Osteocyte (in vitro differentiated cells): ENCODE results near the gene BGLAP. TPM values are rescaled to one million over a fixed set of nuclear protein-coding genes. Genes with fewer than 3 reads are reported as not detected.

Source experiments
- DNase-seq: peaks from one replicate; pipeline ENCODE4 v3.0.0; 2021; ENCODE audit warnings: mixed read lengths; ENCODE audit not compliant: unreplicated experiment; ENCODE audit errors: extremely low spot score
- H3K27ac Mint-ChIP-seq: one replicate; pipeline ENCODE4 v1.8.0; 2021; ENCODE audit warnings: mild to moderate bottlenecking, mixed read lengths; ENCODE audit not compliant: unreplicated experiment
- H3K27me3 Mint-ChIP-seq: one replicate; pipeline ENCODE4 v1.8.0; 2021; ENCODE audit warnings: mixed read lengths; ENCODE audit not compliant: unreplicated experiment
- H3K36me3 Mint-ChIP-seq: one replicate; pipeline ENCODE4 v1.8.0; 2021; ENCODE audit warnings: mixed read lengths; ENCODE audit not compliant: unreplicated experiment
- H3K4me1 Mint-ChIP-seq: one replicate; pipeline ENCODE4 v1.8.0; 2021; ENCODE audit warnings: mixed read lengths; ENCODE audit not compliant: unreplicated experiment
- H3K4me3 Mint-ChIP-seq: one replicate; pipeline ENCODE4 v1.8.0; 2021; ENCODE audit warnings: mild to moderate bottlenecking, moderate library complexity, mixed read lengths; ENCODE audit not compliant: unreplicated experiment
- H3K9me3 Mint-ChIP-seq: one replicate; pipeline ENCODE4 v1.8.0; 2021; ENCODE audit warnings: mixed read lengths; ENCODE audit not compliant: unreplicated experiment
- CTCF ChIP-seq: fragments of 200-600 bp; sonication (generic); IDR thresholded peaks from 2 replicates; pipeline ENCODE4 v1.5.0; 2021; ENCODE audit warnings: antibody characterized with exemption, mild to moderate bottlenecking, moderate library complexity
- total RNA-seq: library from RNA; stranded (reverse); gene quantifications from 2 replicates; pipeline ENCODE4 v1.2.1, GENCODE V29; 2021

BGLAP gene
- total RNA-seq, 1 donor from 2014 or later: not detected

GRCh38 chr1:156217871-156218270, 24.1 kb upstream of the BGLAP start:
- Mint-ChIP-seq H3K27ac (no peak overlapping the region), H3K27me3 (no peaks in the 10 kb centered on the region), H3K9me3 (no peaks in the 10 kb centered on the region), H3K4me3 (no peak overlapping the region), H3K36me3 (peaks cover 17% of the 10 kb centered on the region), H3K4me1 (peaks cover 15% of the 10 kb centered on the region)
- TF ChIP-seq CTCF: no peak
- no peak for DNase-seq

GRCh38 chr1:156220226-156220625, 21.8 kb upstream of the BGLAP start:
- TF ChIP-seq CTCF: no peak
- no peak for DNase-seq
- H3K4me3 Mint-ChIP-seq: no peak overlapping the region
- H3K27me3 Mint-ChIP-seq: no peaks in the 10 kb centered on the region
- no peak overlapping the region for H3K27ac Mint-ChIP-seq
- H3K9me3 Mint-ChIP-seq: no peaks in the 10 kb centered on the region
- H3K36me3 Mint-ChIP-seq: peaks cover 26% of the 10 kb centered on the region
- peaks cover 5% of the 10 kb centered on the region for H3K4me1 Mint-ChIP-seq

- Mint-ChIP-seq H3K9me3 (no peaks in the 10 kb centered on the region), H3K4me3 (no peak overlapping the region), H3K27me3 (no peaks in the 10 kb centered on the region)
These were observed 19.8 kb upstream of the BGLAP start for GRCh38 chr1:156221986-156222692.

GRCh38 chr1:156225677-156226014, 16.3 kb upstream of the BGLAP start:
- Mint-ChIP-seq H3K9me3 (no peaks in the 10 kb centered on the region), H3K27me3 (no peaks in the 10 kb centered on the region), H3K4me3 (no peak overlapping the region), H3K27ac (peak overlapping the region; percentile 80), H3K36me3 (peaks cover 34% of the 10 kb centered on the region), H3K4me1 (peaks cover 9% of the 10 kb centered on the region)
- no peak for DNase-seq
- TF ChIP-seq CTCF: no peak

More at GRCh38 chr1:156221986-156222692, 19.8 kb upstream of the BGLAP start:
- Mint-ChIP-seq H3K27ac (peak overlapping the region; percentile 28), H3K4me1 (peaks cover 9% of the 10 kb centered on the region), H3K36me3 (peaks cover 32% of the 10 kb centered on the region)
- DNase-seq: no peak
- TF ChIP-seq CTCF: no peak

GRCh38 chr1:156226116-156226538, 15.9 kb upstream of the BGLAP start:
- Mint-ChIP-seq H3K36me3 (peaks cover 31% of the 10 kb centered on the region), H3K4me3 (no peak overlapping the region), H3K9me3 (no peaks in the 10 kb centered on the region), H3K27me3 (no peaks in the 10 kb centered on the region), H3K4me1 (peaks cover 9% of the 10 kb centered on the region), H3K27ac (no peak overlapping the region)
- DNase-seq: no peak
- TF ChIP-seq CTCF: no peak
